ENCODE results near the gene POU2AF2.
"Not testable (repeated sequence)": the region's sequence is repeated elsewhere in the genome, so short reads cannot be mapped to it uniquely, and the experiment has no call there.

DNA sequence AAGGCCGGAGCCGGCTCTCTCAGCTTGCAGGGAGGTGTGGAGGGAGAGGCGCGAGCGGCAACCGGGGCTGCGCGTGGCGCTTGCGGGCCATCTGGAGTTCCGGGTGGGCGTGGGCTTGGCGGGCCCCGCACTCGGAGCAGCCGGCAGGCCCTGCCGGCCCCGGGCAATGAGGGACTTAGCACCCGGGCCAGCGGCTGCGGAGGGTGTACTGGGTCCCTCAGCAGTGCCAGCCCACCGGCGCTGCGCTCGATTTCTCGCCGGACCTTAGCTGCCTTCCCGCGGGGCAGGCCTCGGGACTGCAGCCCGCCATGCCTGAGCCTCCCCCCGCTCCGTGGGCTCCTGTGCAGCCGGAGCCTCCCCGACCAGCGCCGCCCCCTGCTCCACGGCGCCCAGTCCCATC lies 23.6 kb upstream of the POU2AF2 start:
- TF ChIP-seq, protein P1, sequence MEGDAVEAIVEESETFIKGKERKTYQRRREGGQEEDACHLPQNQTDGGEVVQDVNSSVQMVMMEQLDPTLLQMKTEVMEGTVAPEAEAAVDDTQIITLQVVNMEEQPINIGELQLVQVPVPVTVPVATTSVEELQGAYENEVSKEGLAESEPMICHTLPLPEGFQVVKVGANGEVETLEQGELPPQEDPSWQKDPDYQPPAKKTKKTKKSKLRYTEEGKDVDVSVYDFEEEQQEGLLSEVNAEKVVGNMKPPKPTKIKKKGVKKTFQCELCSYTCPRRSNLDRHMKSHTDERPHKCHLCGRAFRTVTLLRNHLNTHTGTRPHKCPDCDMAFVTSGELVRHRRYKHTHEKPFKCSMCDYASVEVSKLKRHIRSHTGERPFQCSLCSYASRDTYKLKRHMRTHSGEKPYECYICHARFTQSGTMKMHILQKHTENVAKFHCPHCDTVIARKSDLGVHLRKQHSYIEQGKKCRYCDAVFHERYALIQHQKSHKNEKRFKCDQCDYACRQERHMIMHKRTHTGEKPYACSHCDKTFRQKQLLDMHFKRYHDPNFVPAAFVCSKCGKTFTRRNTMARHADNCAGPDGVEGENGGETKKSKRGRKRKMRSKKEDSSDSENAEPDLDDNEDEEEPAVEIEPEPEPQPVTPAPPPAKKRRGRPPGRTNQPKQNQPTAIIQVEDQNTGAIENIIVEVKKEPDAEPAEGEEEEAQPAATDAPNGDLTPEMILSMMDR (IDR thresholded peaks at IDR 0.05; ENCODE audit: poor library complexity) = not testable (repeated sequence)
- not testable (repeated sequence) for TF ChIP-seq EZH2phosphoT487 (IDR thresholded peaks at IDR 0.05; ENCODE audit: low read depth, severe bottlenecking, unreplicated experiment); EZH2 (IDR thresholded peaks at IDR 0.05; ENCODE audit: borderline replicate concordance)

All from hepatocyte (in vitro differentiated cells).